DOHH2 (cell line): Measurements from ENCODE around the gene JAML.

Experiments used
- EZH2phosphoT487 ChIP-seq: fragments of 200-600 bp; sonication (generic); IDR thresholded peaks from 2 replicates; pipeline ENCODE4 v1.6.1; 2017; ENCODE audit warnings: borderline replicate concordance, mild to moderate bottlenecking, antibody characterized with exemption, low read length, moderate library complexity, mixed read lengths
- TF ChIP-seq, protein P1 (sequence below): fragments of 200-600 bp; sonication (generic); IDR thresholded peaks from one replicate; pipeline ENCODE4 v1.5.1; 2014; ENCODE audit warnings: antibody characterized with exemption, mild to moderate bottlenecking, low read depth, low read length; ENCODE audit not compliant: poor library complexity, severe bottlenecking

DNA sequence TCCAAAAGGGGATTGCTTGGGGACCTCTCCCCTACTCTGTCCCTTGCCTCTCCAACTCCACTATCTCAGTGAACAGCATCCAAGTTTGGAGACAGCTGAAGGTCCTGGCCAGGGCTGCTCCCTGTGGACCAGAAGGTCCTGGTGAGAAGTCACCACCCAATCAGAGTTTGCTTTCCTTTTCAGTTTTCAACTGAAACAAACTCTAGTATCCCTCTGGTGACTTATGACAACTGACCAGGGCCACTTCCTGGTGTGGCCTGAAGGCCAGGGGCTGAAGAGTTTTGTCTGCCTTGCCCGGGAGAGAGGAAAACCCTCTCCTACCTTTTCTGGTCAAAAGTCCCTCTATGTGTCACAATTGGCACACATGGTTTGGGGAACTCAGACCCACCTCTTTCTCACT, 5.1 kb downstream of the JAML start:
- TF ChIP-seq EZH2phosphoT487: no peak
- TF ChIP-seq, protein P1, sequence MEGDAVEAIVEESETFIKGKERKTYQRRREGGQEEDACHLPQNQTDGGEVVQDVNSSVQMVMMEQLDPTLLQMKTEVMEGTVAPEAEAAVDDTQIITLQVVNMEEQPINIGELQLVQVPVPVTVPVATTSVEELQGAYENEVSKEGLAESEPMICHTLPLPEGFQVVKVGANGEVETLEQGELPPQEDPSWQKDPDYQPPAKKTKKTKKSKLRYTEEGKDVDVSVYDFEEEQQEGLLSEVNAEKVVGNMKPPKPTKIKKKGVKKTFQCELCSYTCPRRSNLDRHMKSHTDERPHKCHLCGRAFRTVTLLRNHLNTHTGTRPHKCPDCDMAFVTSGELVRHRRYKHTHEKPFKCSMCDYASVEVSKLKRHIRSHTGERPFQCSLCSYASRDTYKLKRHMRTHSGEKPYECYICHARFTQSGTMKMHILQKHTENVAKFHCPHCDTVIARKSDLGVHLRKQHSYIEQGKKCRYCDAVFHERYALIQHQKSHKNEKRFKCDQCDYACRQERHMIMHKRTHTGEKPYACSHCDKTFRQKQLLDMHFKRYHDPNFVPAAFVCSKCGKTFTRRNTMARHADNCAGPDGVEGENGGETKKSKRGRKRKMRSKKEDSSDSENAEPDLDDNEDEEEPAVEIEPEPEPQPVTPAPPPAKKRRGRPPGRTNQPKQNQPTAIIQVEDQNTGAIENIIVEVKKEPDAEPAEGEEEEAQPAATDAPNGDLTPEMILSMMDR: no peak
